ENCODE measurements around the gene PSMD14. TPM values are rescaled to one million over a fixed set of nuclear protein-coding genes. Genes with fewer than 3 reads are reported as not detected.

PSMD14 gene
- total and polyA plus RNA-seq, 3 experiments from 2014 or later = 53.8 to 106 (median 100) TPM

GRCh38 chr2:161434118-161434517 lies 125.9 kb downstream of the PSMD14 start:
- Mint-ChIP-seq H3K9me3 (peaks cover 0 to 8% (median 3%) of the 10 kb centered on the region in 5 donors), H3K4me1 (no peaks in the 10 kb centered on the region), H3K27ac (no peak overlapping the region), H3K36me3 (no peaks in the 10 kb centered on the region), H3K27me3 (peaks cover 38 to 87% of the 10 kb centered on the region in 2 donors), H3K4me3 (no peak overlapping the region)
- no peaks in the 10 kb centered on the region for H3K36me3 ChIP-seq (ENCODE audit: insufficient read depth, low read length)
- H3K4me3 ChIP-seq (ENCODE audit: low read length) = no peak overlapping the region
- no peak overlapping the region for H3K27ac ChIP-seq (ENCODE audit: low read depth, low read length)
- H3K4me1 ChIP-seq (ENCODE audit: insufficient read depth, low read length) = no peaks in the 10 kb centered on the region
- DNase-seq = no peak
- H3K9me3 ChIP-seq (ENCODE audit: low read length) = no peaks in the 10 kb centered on the region
- no peaks in the 10 kb centered on the region for H3K27me3 ChIP-seq (ENCODE audit: insufficient read depth, low read length, poor library complexity, severe bottlenecking)
- ChIA-PET POLR2A (no interaction called here), CTCF (no interaction called here)

- no peaks in the 10 kb centered on the region for H3K27me3 ChIP-seq (ENCODE audit: insufficient read depth, low read length, poor library complexity, severe bottlenecking)
- H3K36me3 ChIP-seq (ENCODE audit: insufficient read depth, low read length) = no peaks in the 10 kb centered on the region
- H3K27ac Mint-ChIP-seq = no peak overlapping the region
- no peak overlapping the region for H3K4me3 ChIP-seq (ENCODE audit: low read length)
- no peaks in the 10 kb centered on the region for H3K4me1 Mint-ChIP-seq
- DNase-seq = no peak
- no peak overlapping the region for H3K27ac ChIP-seq (ENCODE audit: low read depth, low read length)
- H3K9me3 ChIP-seq (ENCODE audit: low read length) = no peaks in the 10 kb centered on the region
- H3K36me3 Mint-ChIP-seq = no peaks in the 10 kb centered on the region
- CTCF ChIA-PET = no interaction called here
- peaks cover 27 to 74% of the 10 kb centered on the region in 2 donors for H3K27me3 Mint-ChIP-seq
- peaks cover 0 to 8% (median 3%) of the 10 kb centered on the region in 5 donors for H3K9me3 Mint-ChIP-seq
- no peak overlapping the region for H3K4me3 Mint-ChIP-seq
- H3K4me1 ChIP-seq (ENCODE audit: insufficient read depth, low read length) = no peaks in the 10 kb centered on the region
- POLR2A ChIA-PET = no interaction called here
Measured at GRCh38 chr2:161436411-161436810, 128.2 kb downstream of the PSMD14 start.

DNA sequence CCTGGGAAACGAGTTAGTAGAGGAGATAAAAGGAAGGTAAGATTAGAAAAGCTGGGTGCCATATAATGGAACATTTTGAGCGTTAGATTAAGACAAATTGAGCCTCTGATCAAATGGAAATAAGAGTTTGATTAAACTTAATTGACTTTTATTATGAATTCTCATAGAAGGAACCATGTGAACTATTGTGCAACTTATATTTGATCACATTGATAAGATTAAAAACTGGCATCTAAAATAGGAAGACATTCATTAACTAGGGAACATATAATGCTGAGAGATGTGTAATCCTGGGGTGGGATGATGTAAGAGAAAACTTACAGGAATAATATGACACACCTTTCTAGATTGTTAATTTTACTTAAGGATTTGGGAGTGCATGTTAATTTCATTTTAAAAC lies 130.4 kb downstream of the PSMD14 start:
- H3K4me1 ChIP-seq (ENCODE audit: insufficient read depth, low read length) = no peaks in the 10 kb centered on the region
- H3K9me3 Mint-ChIP-seq = peaks cover 0 to 8% (median 3%) of the 10 kb centered on the region in 5 donors
- DNase-seq = no peak
- no peaks in the 10 kb centered on the region for H3K27me3 ChIP-seq (ENCODE audit: insufficient read depth, low read length, poor library complexity, severe bottlenecking)
- H3K27me3 Mint-ChIP-seq = peaks cover 24 to 76% of the 10 kb centered on the region in 2 donors
- H3K27ac Mint-ChIP-seq = no peak overlapping the region
- POLR2A ChIA-PET = no interaction called here
- no peaks in the 10 kb centered on the region for H3K4me1 Mint-ChIP-seq
- H3K4me3 ChIP-seq (ENCODE audit: low read length) = no peak overlapping the region
- no peak overlapping the region for H3K27ac ChIP-seq (ENCODE audit: low read depth, low read length)
- CTCF ChIA-PET = no interaction called here
- no peaks in the 10 kb centered on the region for H3K36me3 Mint-ChIP-seq
- no peaks in the 10 kb centered on the region for H3K9me3 ChIP-seq (ENCODE audit: low read length)
- no peaks in the 10 kb centered on the region for H3K36me3 ChIP-seq (ENCODE audit: insufficient read depth, low read length)
- no peak overlapping the region for H3K4me3 Mint-ChIP-seq

- no peak overlapping the region for H3K27ac Mint-ChIP-seq
- no peak for DNase-seq
- no peak overlapping the region for H3K4me3 ChIP-seq (ENCODE audit: low read length)
- no peaks in the 10 kb centered on the region for H3K36me3 Mint-ChIP-seq
- H3K4me1 Mint-ChIP-seq = no peaks in the 10 kb centered on the region
- no peaks in the 10 kb centered on the region for H3K9me3 Mint-ChIP-seq
- no peaks in the 10 kb centered on the region for H3K4me1 ChIP-seq (ENCODE audit: insufficient read depth, low read length)
- no peak overlapping the region for H3K27ac ChIP-seq (ENCODE audit: low read depth, low read length)
- H3K36me3 ChIP-seq (ENCODE audit: insufficient read depth, low read length) = no peaks in the 10 kb centered on the region
- CTCF ChIA-PET = no interaction called here
- H3K9me3 ChIP-seq (ENCODE audit: low read length) = no peaks in the 10 kb centered on the region
- POLR2A ChIA-PET = interaction anchor here (0.6 kb wide), 1 partner anchor 478 kb away, joined by 4 read pairs; no protein-coding TSS in a partner anchor
- H3K27me3 Mint-ChIP-seq = peaks cover 22 to 50% of the 10 kb centered on the region in 2 donors
- H3K27me3 ChIP-seq (ENCODE audit: insufficient read depth, low read length, poor library complexity, severe bottlenecking) = no peaks in the 10 kb centered on the region
- H3K4me3 Mint-ChIP-seq = no peak overlapping the region
Measured at GRCh38 chr2:161445097-161445496, 136.9 kb downstream of the PSMD14 start.

DNA sequence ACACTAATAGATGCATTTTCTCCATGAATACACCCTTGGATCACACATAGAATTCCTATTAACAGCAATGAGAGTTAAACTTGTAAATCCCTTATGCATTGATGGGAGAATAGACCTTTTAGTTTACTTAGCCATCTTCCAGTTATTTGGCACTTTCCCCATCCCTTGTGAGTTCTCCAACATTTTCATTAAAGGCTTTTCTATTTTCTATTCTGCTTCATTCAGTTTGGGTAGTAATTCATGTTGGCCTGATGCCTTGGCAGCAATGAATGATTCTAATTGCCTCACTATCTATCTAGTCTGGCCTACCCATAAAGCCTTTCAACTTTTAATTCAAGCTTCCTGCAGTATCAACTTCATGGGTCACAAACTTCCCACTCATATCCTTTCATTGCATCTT lies 140.2 kb downstream of the PSMD14 start:
- H3K27ac Mint-ChIP-seq = no peak overlapping the region
- Histone ChIP-seq H3K4me3 (ENCODE audit: low read length) (no peak overlapping the region), H3K27ac (ENCODE audit: low read depth, low read length) (no peak overlapping the region), H3K4me1 (ENCODE audit: insufficient read depth, low read length) (no peaks in the 10 kb centered on the region), H3K9me3 (ENCODE audit: low read length) (no peaks in the 10 kb centered on the region), H3K27me3 (ENCODE audit: insufficient read depth, low read length, poor library complexity, severe bottlenecking) (no peaks in the 10 kb centered on the region), H3K36me3 (ENCODE audit: insufficient read depth, low read length) (no peaks in the 10 kb centered on the region)
- peaks cover 11 to 27% of the 10 kb centered on the region in 2 donors for H3K27me3 Mint-ChIP-seq
- no peaks in the 10 kb centered on the region for H3K36me3 Mint-ChIP-seq
- no peak for DNase-seq
- CTCF ChIA-PET = no interaction called here
- POLR2A ChIA-PET = no interaction called here
- no peaks in the 10 kb centered on the region for H3K9me3 Mint-ChIP-seq
- H3K4me1 Mint-ChIP-seq = no peaks in the 10 kb centered on the region
- no peak overlapping the region for H3K4me3 Mint-ChIP-seq

Other genes with a start within 250 kb of the PSMD14 start
- 10 to 100 TPM; 75.5 to 81.7 TPM for gene TANK, start 148.0 kb upstream of the PSMD14 start, total RNA-seq
- 70.8 TPM for gene TANK, start 148.0 kb upstream of the PSMD14 start, polyA plus RNA-seq
- gene TBR1, start 107.9 kb downstream of the PSMD14 start, total RNA-seq = not detected
- gene TBR1, start 107.9 kb downstream of the PSMD14 start, polyA plus RNA-seq = not detected

Measured in CD8-positive, alpha-beta memory T cell (primary cell).